Activated T-helper 2 cell treated with anti-CD3 and anti-CD28 coated beads, Interferon-gamma antibody, Interleukin-2, Interleukin-4, amounts not matched to agents 10 μg/mL and 5 μg/mL and 100 μg/mL, durations not matched to agents 14 hours and 24 hours and 36 hours (primary cell): Measurements from ENCODE around the gene PRXL2A. TPM values are rescaled to one million over a fixed set of nuclear protein-coding genes. Genes with fewer than 3 reads are reported as not detected.
"Not testable (repeated sequence)": the region's sequence is repeated elsewhere in the genome, so short reads cannot be mapped to it uniquely, and the experiment has no call there.

Source experiments
- DNase-seq: peaks from one replicate; pipeline ENCODE4 v3.0.0; 2021; ENCODE audit warnings: low spot score
- H3K27ac Mint-ChIP-seq: one replicate; pipeline ENCODE4 v1.8.0; 2021; ENCODE audit warnings: mixed read lengths
- H3K27me3 Mint-ChIP-seq: one replicate; pipeline ENCODE4 v1.8.0; 2021; ENCODE audit warnings: low read depth, mixed read lengths
- H3K36me3 Mint-ChIP-seq: one replicate; pipeline ENCODE4 v1.8.0; 2021; ENCODE audit warnings: low read depth, mixed read lengths
- H3K4me1 Mint-ChIP-seq: one replicate; pipeline ENCODE4 v1.8.0; 2021; ENCODE audit warnings: low read depth, mixed read lengths
- H3K4me3 Mint-ChIP-seq: one replicate; pipeline ENCODE4 v1.8.0; 2021; ENCODE audit warnings: low read depth, mild to moderate bottlenecking, moderate library complexity, mixed read lengths
- H3K9me3 Mint-ChIP-seq: one replicate; pipeline ENCODE4 v1.8.0; 2021; ENCODE audit warnings: mixed read lengths
- intact Hi-C: fragments of 100-400 bp; cut with micrococcal nuclease; formaldehyde crosslinking; loops from one replicate; pipeline ENCODE4 v1.15.1; 2023
- total RNA-seq: library from RNA; stranded (reverse); gene quantifications from 2 replicates; pipeline ENCODE4 v1.2.3, GENCODE V29; 2022

PRXL2A gene
- total RNA-seq, 1 donor from 2014 or later = 18.4 TPM

- intact Hi-C loops = loop anchor here (5.0 kb wide), 1 partner anchor 268 kb away; no protein-coding TSS in a partner anchor
- Mint-ChIP-seq H3K4me1 (peaks cover 92% of the 10 kb centered on the region), H3K27ac (peak overlapping the region; percentile 29), H3K36me3 (peaks cover 53% of the 10 kb centered on the region), H3K9me3 (no peaks in the 10 kb centered on the region), H3K4me3 (no peak overlapping the region), H3K27me3 (no peaks in the 10 kb centered on the region)
- DNase-seq = no peak
Measured at GRCh38 chr10:80470266-80470665, 61.9 kb downstream of the PRXL2A start.

GRCh38 chr10:80471001-80471400, 62.6 kb downstream of the PRXL2A start:
- Mint-ChIP-seq H3K36me3 (peaks cover 55% of the 10 kb centered on the region), H3K4me3 (peak overlapping the region; percentile 28), H3K9me3 (no peaks in the 10 kb centered on the region), H3K27ac (peak overlapping the region; percentile 92), H3K4me1 (peaks cover 84% of the 10 kb centered on the region), H3K27me3 (no peaks in the 10 kb centered on the region)
- no peak for DNase-seq
- intact Hi-C loops = loop anchor here (1.0 to 5.0 kb wide), 2 partner anchors 8 to 269 kb away; no protein-coding TSS in a partner anchor

- DNase-seq = no peak
- Mint-ChIP-seq H3K36me3 (peaks cover 56% of the 10 kb centered on the region), H3K4me3 (peak overlapping the region; percentile 48), H3K9me3 (no peaks in the 10 kb centered on the region), H3K27me3 (no peaks in the 10 kb centered on the region), H3K4me1 (peaks cover 77% of the 10 kb centered on the region), H3K27ac (peak overlapping the region; percentile 92)
- intact Hi-C loops = loop anchor here (1.0 to 5.0 kb wide), 4 partner anchors 8 to 269 kb away; no protein-coding TSS in a partner anchor
Measured at GRCh38 chr10:80471715-80472233, 63.4 kb downstream of the PRXL2A start.

GRCh38 chr10:80472234-80473095, 64.1 kb downstream of the PRXL2A start:
- Mint-ChIP-seq H3K36me3 (peaks cover 63% of the 10 kb centered on the region), H3K27me3 (no peaks in the 10 kb centered on the region), H3K9me3 (no peaks in the 10 kb centered on the region), H3K27ac (peak overlapping the region; percentile 92), H3K4me1 (peaks cover 74% of the 10 kb centered on the region), H3K4me3 (peak overlapping the region; percentile 60)
- intact Hi-C loops = loop anchor here (1.0 to 5.0 kb wide), 3 partner anchors 13 to 270 kb away; no protein-coding TSS in a partner anchor
- no peak for DNase-seq

- no peak for DNase-seq
Measured at GRCh38 chr10:80473096-80473657, 64.8 kb downstream of the PRXL2A start.

GRCh38 chr10:80473692-80474596, 65.6 kb downstream of the PRXL2A start:
- Mint-ChIP-seq H3K9me3 (peaks cover 10% of the 10 kb centered on the region), H3K4me3 (no peak overlapping the region), H3K36me3 (peaks cover 72% of the 10 kb centered on the region), H3K4me1 (peaks cover 70% of the 10 kb centered on the region), H3K27ac (peak overlapping the region; percentile 92), H3K27me3 (no peaks in the 10 kb centered on the region)
- intact Hi-C loops = loop anchor here (2.0 to 5.0 kb wide), 2 partner anchors 15 to 272 kb away; no protein-coding TSS in a partner anchor
- no peak for DNase-seq

More at GRCh38 chr10:80473096-80473657, 64.8 kb downstream of the PRXL2A start:
- intact Hi-C loops = loop anchor here (2.0 to 5.0 kb wide), 2 partner anchors 14 to 271 kb away; no protein-coding TSS in a partner anchor
- Mint-ChIP-seq H3K27ac (peak overlapping the region; percentile 92), H3K27me3 (no peaks in the 10 kb centered on the region), H3K4me3 (peak overlapping the region; percentile 60), H3K9me3 (peaks cover 6% of the 10 kb centered on the region), H3K36me3 (peaks cover 67% of the 10 kb centered on the region), H3K4me1 (peaks cover 74% of the 10 kb centered on the region)

GRCh38 chr10:80474597-80474910, 66.2 kb downstream of the PRXL2A start:
- H3K4me1 Mint-ChIP-seq = peaks cover 64% of the 10 kb centered on the region
- peaks cover 10% of the 10 kb centered on the region for H3K9me3 Mint-ChIP-seq
- peaks cover 70% of the 10 kb centered on the region for H3K36me3 Mint-ChIP-seq
- intact Hi-C loops = loop anchor here (5.0 kb wide), 1 partner anchor 272 kb away; no protein-coding TSS in a partner anchor
- no peaks in the 10 kb centered on the region for H3K27me3 Mint-ChIP-seq
- H3K27ac Mint-ChIP-seq = peak overlapping the region; percentile 92
- H3K4me3 Mint-ChIP-seq = no peak overlapping the region
- DNase-seq = no peak

GRCh38 chr10:80474941-80475340, 66.6 kb downstream of the PRXL2A start:
- H3K9me3 Mint-ChIP-seq = peaks cover 10% of the 10 kb centered on the region
- H3K27ac Mint-ChIP-seq = no peak overlapping the region
- H3K4me1 Mint-ChIP-seq = peaks cover 61% of the 10 kb centered on the region
- H3K36me3 Mint-ChIP-seq = peaks cover 68% of the 10 kb centered on the region
- H3K27me3 Mint-ChIP-seq = no peaks in the 10 kb centered on the region
- DNase-seq = no peak
- no peak overlapping the region for H3K4me3 Mint-ChIP-seq
- intact Hi-C loops = loop anchor here (5.0 kb wide), 1 partner anchor 273 kb away; no protein-coding TSS in a partner anchor

GRCh38 chr10:80475641-80476040, 67.3 kb downstream of the PRXL2A start:
- H3K4me3 Mint-ChIP-seq, intact Hi-C loops, DNase-seq, H3K27ac Mint-ChIP-seq, H3K27me3 Mint-ChIP-seq, H3K9me3 Mint-ChIP-seq: not testable (repeated sequence)
- Mint-ChIP-seq H3K36me3 (peaks cover 70% of the 10 kb centered on the region), H3K4me1 (peaks cover 57% of the 10 kb centered on the region)

GRCh38 chr10:80476685-80477084, 68.3 kb downstream of the PRXL2A start:
- H3K27me3 Mint-ChIP-seq = no peaks in the 10 kb centered on the region
- no peak overlapping the region for H3K27ac Mint-ChIP-seq
- no peak overlapping the region for H3K4me3 Mint-ChIP-seq
- peaks cover 10% of the 10 kb centered on the region for H3K9me3 Mint-ChIP-seq
- peaks cover 51% of the 10 kb centered on the region for H3K4me1 Mint-ChIP-seq
- intact Hi-C loops = no loop called here
- H3K36me3 Mint-ChIP-seq = peaks cover 67% of the 10 kb centered on the region
- DNase-seq = no peak

- DNase-seq = no peak
- Mint-ChIP-seq H3K9me3 (peaks cover 10% of the 10 kb centered on the region), H3K4me1 (peaks cover 43% of the 10 kb centered on the region), H3K27me3 (no peaks in the 10 kb centered on the region), H3K27ac (no peak overlapping the region), H3K36me3 (peaks cover 67% of the 10 kb centered on the region), H3K4me3 (no peak overlapping the region)
- intact Hi-C loops = no loop called here
Measured at GRCh38 chr10:80477813-80478212, 69.5 kb downstream of the PRXL2A start.

- H3K4me3 Mint-ChIP-seq, intact Hi-C loops, H3K27me3 Mint-ChIP-seq, H3K9me3 Mint-ChIP-seq, H3K27ac Mint-ChIP-seq, DNase-seq: not testable (repeated sequence)
- Mint-ChIP-seq H3K4me1 (peaks cover 43% of the 10 kb centered on the region), H3K36me3 (peaks cover 55% of the 10 kb centered on the region)
Measured at GRCh38 chr10:80480373-80480772, 72.0 kb downstream of the PRXL2A start.
